ENCODE results near the gene GSTM1. TPM values are rescaled to one million over a fixed set of nuclear protein-coding genes. Genes with fewer than 3 reads are reported as not detected.

The GSTM1 gene
- total RNA-seq, 1 donor, result not detected

- TF ChIP-seq CTCF (IDR thresholded peaks at IDR 0.05; ENCODE audit: insufficient read depth, low read length), result no peak
- no peak overlapping the region for H3K4me3 ChIP-seq (ENCODE audit: low read depth, low read length)
- DNase-seq (ENCODE audit: low read depth), result no peak
Measured at GRCh38 chr1:109712321-109712864, 24.8 kb downstream of the GSTM1 start.

GRCh38 chr1:109713636-109714035 is 26.0 kb downstream of the GSTM1 start:
- TF ChIP-seq CTCF (IDR thresholded peaks at IDR 0.05; ENCODE audit: insufficient read depth, low read length), result no peak
- DNase-seq (ENCODE audit: low read depth), result no peak
- no peak overlapping the region for H3K4me3 ChIP-seq (ENCODE audit: low read depth, low read length)

GRCh38 chr1:109714661-109715372 is 27.2 kb downstream of the GSTM1 start:
- H3K4me3 ChIP-seq (ENCODE audit: low read depth, low read length), result no peak overlapping the region
- TF ChIP-seq CTCF (IDR thresholded peaks at IDR 0.05; ENCODE audit: insufficient read depth, low read length), result no peak
- DNase-seq (ENCODE audit: low read depth), result no peak

- no peak for TF ChIP-seq CTCF (IDR thresholded peaks at IDR 0.05; ENCODE audit: insufficient read depth, low read length)
- no peak overlapping the region for H3K4me3 ChIP-seq (ENCODE audit: low read depth, low read length)
- no peak for DNase-seq (ENCODE audit: low read depth)
Measured at GRCh38 chr1:109716121-109716520, 28.5 kb downstream of the GSTM1 start.

GRCh38 chr1:109716570-109717090 is 29.0 kb downstream of the GSTM1 start:
- H3K4me3 ChIP-seq (ENCODE audit: low read depth, low read length), result no peak overlapping the region
- DNase-seq (ENCODE audit: low read depth), result peak; percentile 27
- no peak for TF ChIP-seq CTCF (IDR thresholded peaks at IDR 0.05; ENCODE audit: insufficient read depth, low read length)

GRCh38 chr1:109717729-109718128 is 30.1 kb downstream of the GSTM1 start:
- H3K4me3 ChIP-seq (ENCODE audit: low read depth, low read length), result no peak overlapping the region
- DNase-seq (ENCODE audit: low read depth), result no peak
- no peak for TF ChIP-seq CTCF (IDR thresholded peaks at IDR 0.05; ENCODE audit: insufficient read depth, low read length)
